Smooth muscle cell (in vitro differentiated cells): ENCODE measurements around the gene YIF1A. TPM values are rescaled to one million over a fixed set of nuclear protein-coding genes. Genes with fewer than 3 reads are reported as not detected.

ENCODE experiments used
- DNase-seq: peaks from one replicate; lab custom pipeline; 2025; ENCODE audit not compliant: unreplicated experiment; lab: John Stamatoyannopoulos, UW
- H2AFZ ChIP-seq: fragments of 200-600 bp; sonication (generic); 2 replicates; pipeline ENCODE4 v1.6.0; 2016; ENCODE audit warnings: antibody characterized with exemption, low read depth, mild to moderate bottlenecking
- H3F3A ChIP-seq: fragments of 200-600 bp; sonication (generic); 2 replicates; pipeline ENCODE4 v1.6.0; 2017; ENCODE audit warnings: antibody characterized with exemption, low read depth
- H3K27ac ChIP-seq: fragments of 200-600 bp; sonication (generic); 2 replicates; pipeline ENCODE4 v1.5.1; 2016; ENCODE audit warnings: low read depth, mild to moderate bottlenecking
- H3K27me3 ChIP-seq: fragments of 200-600 bp; sonication (generic); 2 replicates; pipeline ENCODE4 v1.6.1; 2016; ENCODE audit warnings: low read depth, mild to moderate bottlenecking
- H3K36me3 ChIP-seq: fragments of 200-600 bp; sonication (generic); 2 replicates; pipeline ENCODE4 v1.5.1; 2016; ENCODE audit warnings: low read depth
- H3K4me1 ChIP-seq: fragments of 200-600 bp; sonication (generic); 2 replicates; pipeline ENCODE4 v1.5.1; 2016; ENCODE audit warnings: low read depth
- H3K4me2 ChIP-seq: fragments of 200-600 bp; sonication (generic); 2 replicates; pipeline ENCODE4 v1.6.0; 2016; ENCODE audit warnings: mild to moderate bottlenecking
- H3K4me3 ChIP-seq: fragments of 200-600 bp; sonication (generic); 2 replicates; pipeline ENCODE4 v1.5.1; 2016; ENCODE audit warnings: mild to moderate bottlenecking
- H3K79me2 ChIP-seq: fragments of 200-600 bp; sonication (generic); 2 replicates; pipeline ENCODE4 v1.6.0; 2016; ENCODE audit warnings: low read depth, mild to moderate bottlenecking
- H3K9ac ChIP-seq: fragments of 200-600 bp; sonication (generic); 2 replicates; pipeline ENCODE4 v1.6.0; 2016; ENCODE audit warnings: low read depth
- H3K9me3 ChIP-seq: fragments of 200-600 bp; sonication (generic); replicated peaks from 2 replicates; pipeline ENCODE4 v1.5.1; 2016; ENCODE audit warnings: low read depth
- H4K20me1 ChIP-seq: fragments of 200-600 bp; sonication (generic); 2 replicates; pipeline ENCODE4 v1.6.0; 2016; ENCODE audit warnings: low read depth
- CTCF ChIP-seq: fragments of 200-600 bp; sonication (generic); IDR thresholded peaks from 2 replicates; pipeline ENCODE4 v1.5.1; 2017; ENCODE audit warnings: borderline replicate concordance, mild to moderate bottlenecking, antibody characterized with exemption; ENCODE audit not compliant: insufficient read depth, poor library complexity, severe bottlenecking
- WGBS: methylation state at CpG from one replicate; pipeline ENCODE4 v1.1.7; 2016; ENCODE audit warnings: low lambda C conversion rate; 5-methylcytosine and 5-hydroxymethylcytosine counted together
- polyA plus RNA-seq: library from polyadenylated mRNA; unstranded; fragments of >200 nt; fragmentation: Nextera tagmentation; extraction: Ambion mirVana; gene quantifications from 2 replicates; pipeline ENCODE4 v1.2.1, GENCODE V29; 2016
- total RNA-seq: library from RNA; depleted of rRNA; stranded (reverse); fragments of >200 nt; gene quantifications from 2 replicates; pipeline ENCODE4 v1.2.3, GENCODE V29; 2014

YIF1A gene
- total and polyA plus RNA-seq, 2 experiments from 2014 or later = 195 to 365 TPM

GRCh38 chr11:66287889-66288670 is 863 bp downstream of the YIF1A start:
- no peaks in the 10 kb centered on the region for H3K36me3 ChIP-seq
- H3K4me2 ChIP-seq = peak overlapping the region; percentile 86
- no peak for TF ChIP-seq CTCF
- no peak for DNase-seq
- H3K9me3 ChIP-seq = no peaks in the 10 kb centered on the region
- no peaks in the 10 kb centered on the region for H3F3A ChIP-seq
- peak overlapping the region; percentile 93 for H3K27ac ChIP-seq
- peaks cover 15% of the 10 kb centered on the region for H3K4me1 ChIP-seq
- H3K79me2 ChIP-seq = peaks cover 35% of the 10 kb centered on the region
- H3K9ac ChIP-seq = peak overlapping the region; percentile 90
- H3K4me3 ChIP-seq = peak overlapping the region; percentile 71
- peaks cover 47% of the 10 kb centered on the region for H4K20me1 ChIP-seq
- peaks cover 26% of the 10 kb centered on the region for H3K27me3 ChIP-seq
- WGBS = 44% methylated on average over 20 of the region's 20 CpGs
- H2AFZ ChIP-seq = no peak overlapping the region

- Histone ChIP-seq H3K4me1 (peaks cover 20% of the 10 kb centered on the region), H2AFZ (no peak overlapping the region), H3K9ac (peak overlapping the region; percentile 90), H3K27ac (peak overlapping the region; percentile 93), H3K4me2 (peak overlapping the region; percentile 86), H3K9me3 (no peaks in the 10 kb centered on the region), H3K79me2 (peaks cover 35% of the 10 kb centered on the region), H3K4me3 (peak overlapping the region; percentile 71), H3F3A (no peaks in the 10 kb centered on the region), H3K36me3 (no peaks in the 10 kb centered on the region), H3K27me3 (peaks cover 19% of the 10 kb centered on the region), H4K20me1 (peaks cover 53% of the 10 kb centered on the region)
- no peak for DNase-seq
- no peak for TF ChIP-seq CTCF
- WGBS = 96% methylated on average over 10 of the region's 10 CpGs
Measured at GRCh38 chr11:66287211-66287888, 1.6 kb downstream of the YIF1A start.

GRCh38 chr11:66286699-66287098 is 2.2 kb downstream of the YIF1A start:
- Histone ChIP-seq H3K9ac (no peak overlapping the region), H3K79me2 (peaks cover 35% of the 10 kb centered on the region), H3K27ac (no peak overlapping the region), H3K4me1 (peaks cover 20% of the 10 kb centered on the region), H3K27me3 (peaks cover 13% of the 10 kb centered on the region), H3K4me2 (no peak overlapping the region), H3K9me3 (no peaks in the 10 kb centered on the region), H3F3A (no peaks in the 10 kb centered on the region), H4K20me1 (peaks cover 59% of the 10 kb centered on the region), H2AFZ (no peak overlapping the region), H3K4me3 (no peak overlapping the region), H3K36me3 (no peaks in the 10 kb centered on the region)
- TF ChIP-seq CTCF = no peak
- no peak for DNase-seq
- 90% methylated on average over 5 of the region's 5 CpGs for WGBS
